ENCODE data around the gene MAGI1.

The MAGI1 gene

DNA sequence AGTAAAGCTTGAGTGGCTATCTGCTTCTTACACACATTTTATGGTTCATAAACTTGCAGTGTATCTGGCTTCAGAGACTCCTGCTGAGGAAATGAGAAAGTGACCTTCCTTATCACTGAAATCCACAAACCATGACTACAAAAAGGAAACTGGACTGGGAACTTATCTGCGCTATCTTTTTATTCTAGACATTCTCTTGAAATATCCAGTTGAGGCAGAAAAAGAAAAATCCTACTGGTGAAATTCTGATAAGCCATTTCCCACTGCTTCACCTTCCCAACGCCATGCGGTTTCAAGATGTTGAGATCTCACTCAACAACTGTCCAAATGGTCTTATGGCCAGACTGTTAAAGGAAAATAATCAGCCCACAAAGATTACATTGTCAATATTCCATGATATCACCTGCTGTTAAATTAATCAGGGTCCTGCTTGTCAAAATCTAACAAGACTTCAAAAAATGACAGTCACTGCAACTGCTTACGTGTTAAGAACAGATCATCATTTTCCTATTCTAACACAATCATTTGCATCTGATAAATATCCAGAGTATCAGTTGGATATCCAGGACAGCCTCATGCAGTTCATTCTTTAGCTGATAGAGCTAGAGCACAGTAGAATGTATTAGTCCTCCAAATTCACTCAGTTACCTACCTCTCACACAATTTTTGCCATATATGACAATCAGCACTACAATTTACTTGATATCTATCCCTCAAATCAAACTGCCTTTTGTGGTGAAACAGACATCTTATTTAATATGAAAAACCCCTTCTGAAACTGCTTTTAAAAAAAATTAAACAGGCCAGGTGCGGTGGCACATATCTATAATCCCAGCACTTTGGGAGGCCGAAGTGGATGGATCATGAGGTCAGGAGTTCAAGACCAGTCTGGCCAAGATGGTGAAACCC, 538.1 kb downstream of the MAGI1 start:
- DNase-seq, result no peak

DNA sequence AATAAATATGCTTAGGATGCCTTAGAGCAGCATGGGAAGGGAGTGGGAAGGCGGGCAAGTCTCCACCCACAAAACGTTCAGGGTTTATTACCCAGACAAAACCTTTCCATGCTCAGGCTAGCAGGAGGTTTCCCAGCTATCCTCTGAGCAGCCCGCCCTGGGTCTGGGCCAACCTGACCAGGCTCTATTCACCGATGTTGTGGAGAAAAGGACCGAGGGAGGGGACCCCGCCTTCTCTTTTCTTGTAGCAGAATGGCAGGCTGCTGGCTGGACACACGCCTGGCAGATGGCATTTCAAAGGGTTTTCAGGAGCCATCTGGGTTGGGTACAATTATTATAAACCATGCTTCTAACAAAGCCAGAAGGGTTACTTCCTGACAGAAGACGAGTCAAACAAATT, 540.9 kb downstream of the MAGI1 start:
- DNase-seq, result no peak

DNA sequence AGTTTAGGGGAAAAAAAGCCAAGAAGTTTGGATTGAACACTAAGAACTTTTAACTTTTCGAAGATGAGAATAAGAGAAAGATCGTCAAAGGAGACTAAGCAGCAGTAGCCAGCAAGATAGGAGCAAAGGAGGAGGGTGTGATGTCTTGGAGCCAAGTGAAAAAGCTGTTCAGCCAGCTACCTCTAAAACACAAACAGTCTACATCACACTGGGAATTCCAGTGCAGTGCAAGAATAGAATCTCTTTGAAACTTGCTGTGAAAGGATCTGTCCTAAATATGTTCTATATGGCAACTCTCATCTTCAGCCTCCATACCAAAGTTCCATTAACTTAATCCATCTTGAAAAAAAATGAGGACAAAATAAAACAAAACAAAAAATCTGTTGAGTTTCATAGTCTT, 541.5 kb downstream of the MAGI1 start:
- no peak for DNase-seq

DNA sequence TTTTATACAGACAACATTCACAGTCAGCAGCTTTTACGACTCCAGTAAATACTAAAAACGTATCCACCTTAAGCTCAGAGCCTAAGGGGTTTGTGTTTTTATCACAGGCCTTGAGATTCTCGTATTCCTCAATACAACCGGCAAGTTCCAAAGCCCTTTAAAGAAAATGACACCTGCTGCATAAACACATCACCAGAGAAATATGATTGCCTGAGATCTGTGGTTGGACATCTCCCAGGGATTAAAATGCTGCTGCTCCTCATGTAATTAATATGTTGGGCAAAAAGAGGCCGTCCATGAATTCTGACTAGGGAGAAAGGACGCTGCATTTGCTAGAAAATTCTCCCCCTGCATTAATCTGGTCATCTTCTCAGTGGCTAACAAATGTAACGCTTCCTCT, 544.8 kb downstream of the MAGI1 start:
- DNase-seq, result no peak

DNA sequence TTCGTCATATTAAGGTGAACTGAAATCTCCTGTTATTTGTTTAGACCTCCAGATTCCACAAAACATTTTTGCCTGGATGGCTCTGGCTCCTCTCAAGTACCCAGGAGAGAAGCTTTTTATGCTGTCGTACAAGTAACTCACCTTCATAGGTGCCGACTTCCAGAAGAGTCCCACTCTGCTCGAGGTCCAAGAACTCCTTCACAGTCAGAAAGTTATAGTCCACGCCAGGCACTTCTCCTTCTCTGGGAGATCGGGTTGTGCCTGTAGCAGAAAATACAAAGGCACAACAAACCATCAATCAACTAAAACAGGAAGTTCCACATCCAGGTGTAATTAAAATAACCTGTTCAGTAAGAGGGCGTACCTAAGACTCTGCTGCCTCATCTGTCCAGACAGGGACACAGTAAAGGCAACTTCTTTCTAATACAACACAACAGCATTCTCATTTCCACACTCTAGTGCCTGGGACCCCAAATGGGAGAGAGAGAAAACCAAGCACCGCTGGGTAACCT, 545.3 kb downstream of the MAGI1 start:
- DNase-seq, result no peak

DNA sequence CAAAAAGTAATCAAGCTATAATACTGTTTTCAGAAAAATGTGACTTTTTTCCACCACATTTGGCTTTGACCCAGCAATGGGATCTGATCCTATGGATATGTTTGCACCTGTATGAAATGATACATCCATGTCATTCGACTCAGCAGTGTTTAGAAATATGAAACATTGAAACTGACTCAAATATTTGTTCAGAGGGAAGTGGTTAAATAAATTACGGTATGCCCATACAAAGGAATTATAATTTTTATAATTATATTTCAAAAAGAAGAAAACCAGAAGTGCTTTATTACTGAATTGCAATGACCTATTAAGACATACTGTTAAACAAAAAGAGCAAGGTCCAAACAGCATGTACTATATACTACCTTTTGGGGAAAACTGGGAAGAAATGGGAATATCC, 546.5 kb downstream of the MAGI1 start:
- no peak for DNase-seq

DNA sequence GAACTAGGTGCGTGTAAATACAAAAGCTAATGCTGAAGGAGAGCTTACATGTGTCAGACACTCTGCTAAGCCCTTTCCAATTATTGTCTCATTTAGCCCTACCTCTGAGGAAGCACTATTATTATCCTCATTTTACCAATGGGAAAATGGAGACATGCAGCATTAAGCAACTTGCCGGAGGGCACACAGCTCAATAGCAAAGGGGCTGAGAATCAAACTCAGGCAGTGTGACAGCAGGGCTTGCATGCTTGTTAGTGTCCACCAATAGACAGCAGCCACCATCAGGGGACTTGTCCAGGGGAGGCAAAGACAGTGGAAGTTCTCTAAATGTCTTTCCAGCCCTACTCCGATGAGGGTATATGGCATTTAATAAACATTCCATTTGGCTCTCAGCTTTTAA, 548.6 kb downstream of the MAGI1 start:
- DNase-seq, result no peak

DNA sequence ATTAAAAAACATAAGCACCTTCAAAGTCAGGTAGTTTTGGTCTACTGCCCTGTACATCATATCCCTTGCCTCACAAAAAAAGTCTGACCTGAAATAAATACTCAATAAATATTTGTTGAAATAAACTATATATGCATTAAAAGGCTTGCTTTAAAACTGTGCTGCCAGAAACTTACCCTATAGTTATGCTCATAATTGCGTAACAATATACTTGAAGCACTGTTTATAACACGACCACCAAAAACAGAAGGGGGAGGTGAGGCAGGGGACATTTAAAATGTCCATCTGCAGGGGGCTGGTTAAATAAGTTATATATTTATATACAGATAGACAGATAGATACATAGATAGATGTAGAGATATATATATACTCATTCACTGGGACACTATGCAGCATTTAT, 549.5 kb downstream of the MAGI1 start:
- DNase-seq, result no peak

DNA sequence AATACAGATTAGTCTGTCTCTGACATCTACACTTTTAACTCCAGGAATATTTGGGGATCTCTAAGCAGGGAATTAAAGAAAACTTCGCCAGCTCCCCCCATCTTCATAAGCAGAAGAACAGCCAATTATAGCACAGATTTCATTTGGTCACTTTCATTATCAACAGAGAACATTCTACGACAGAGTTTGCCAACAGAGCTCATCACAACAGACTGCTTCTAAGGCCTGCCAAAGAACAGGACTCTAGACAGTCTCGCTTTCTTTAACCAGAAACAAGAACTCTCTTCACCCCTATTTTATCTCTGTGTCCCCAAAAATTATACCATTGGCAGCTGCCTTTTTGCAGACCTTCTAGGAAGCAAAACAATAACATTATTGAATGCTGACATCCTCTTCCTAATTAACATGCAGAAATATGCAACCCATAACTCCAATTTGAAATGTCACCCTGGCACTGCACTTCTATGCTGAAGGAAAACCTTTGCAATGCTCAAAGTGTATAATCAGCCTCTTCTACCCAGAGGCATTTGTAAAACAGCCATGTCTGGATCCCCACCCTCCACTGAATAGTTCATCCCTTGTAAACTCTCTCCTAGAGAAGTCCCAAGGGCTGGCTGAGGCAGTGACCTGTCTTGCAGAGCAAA, 552.8 kb downstream of the MAGI1 start:
- DNase-seq, result no peak

DNA sequence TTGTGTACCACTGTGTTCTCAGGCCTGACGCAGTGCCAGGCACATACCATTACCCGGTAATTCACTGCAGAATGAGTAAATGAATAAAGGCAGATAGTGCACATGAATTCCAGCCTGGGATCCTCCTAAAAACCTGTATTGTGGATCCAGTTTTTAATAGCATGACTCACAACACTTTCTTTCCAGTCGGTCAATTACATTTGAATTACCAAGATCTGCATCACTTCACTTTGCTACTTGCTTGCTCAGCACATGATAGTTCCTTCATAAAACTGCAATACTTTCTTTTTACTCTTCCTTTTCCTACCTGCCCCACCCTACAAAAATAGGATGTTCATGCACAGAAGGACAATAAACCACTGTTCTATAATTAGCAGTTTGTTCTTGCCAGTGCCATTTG, 553.8 kb downstream of the MAGI1 start:
- DNase-seq, result no peak

DNA sequence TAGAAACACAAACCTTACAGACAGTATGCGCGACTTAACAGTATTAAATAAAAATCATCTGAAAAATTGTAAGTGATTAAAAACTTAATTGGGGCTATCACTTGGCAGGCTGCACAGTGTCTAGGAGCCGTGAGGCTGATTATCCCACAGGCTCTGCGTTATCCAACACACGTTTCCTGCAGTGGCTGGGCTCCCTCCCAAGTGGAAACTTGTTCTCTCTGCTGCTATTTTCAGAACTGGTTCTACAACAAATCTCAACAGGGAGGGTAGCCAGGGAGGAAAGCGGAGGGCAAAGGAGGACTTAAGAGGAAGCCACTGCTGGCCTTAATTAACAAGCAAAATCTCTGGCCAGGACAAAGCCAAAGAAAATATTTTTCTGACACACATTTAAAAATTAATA, 555.2 kb downstream of the MAGI1 start:
- peak; percentile 58 for DNase-seq

DNA sequence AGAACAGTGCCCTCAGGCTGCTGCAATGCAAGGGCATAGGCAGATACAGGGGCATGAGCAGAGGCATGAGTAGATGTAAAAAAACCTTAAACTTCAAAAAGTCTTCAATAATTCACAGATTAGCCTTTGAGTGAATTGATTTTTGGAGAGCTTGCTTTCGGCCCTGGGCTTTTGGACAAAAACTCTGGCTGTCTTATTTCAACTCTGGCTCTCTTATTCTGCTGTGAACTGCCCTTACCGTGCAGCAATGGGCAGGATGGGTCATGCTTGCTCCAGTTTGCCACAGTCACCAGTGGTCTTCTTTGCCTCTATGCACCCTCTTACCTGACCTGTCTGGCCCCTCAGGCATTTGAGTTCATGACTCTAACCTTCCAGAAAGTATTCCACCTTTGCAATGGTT, 555.7 kb downstream of the MAGI1 start:
- DNase-seq, result no peak

DNA sequence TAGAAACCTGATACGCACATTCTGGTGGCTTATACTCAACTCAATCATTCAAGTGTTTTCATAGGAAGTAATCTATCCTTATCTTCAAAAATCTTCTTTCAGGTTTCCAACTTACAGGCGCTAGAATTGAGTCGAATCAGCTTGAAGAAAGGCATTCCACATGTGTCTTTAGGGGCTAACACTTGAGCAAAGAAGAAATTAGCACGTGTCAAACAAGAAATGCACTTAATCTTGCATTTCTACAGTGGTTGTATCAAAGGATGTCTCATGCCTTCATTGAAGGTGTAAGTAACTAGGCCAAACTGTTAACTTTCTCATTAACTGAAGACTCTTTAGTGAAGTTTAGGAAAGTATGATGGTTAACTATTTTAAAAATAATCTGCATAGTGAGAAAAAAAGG, 557.6 kb downstream of the MAGI1 start:
- DNase-seq, result no peak

DNA sequence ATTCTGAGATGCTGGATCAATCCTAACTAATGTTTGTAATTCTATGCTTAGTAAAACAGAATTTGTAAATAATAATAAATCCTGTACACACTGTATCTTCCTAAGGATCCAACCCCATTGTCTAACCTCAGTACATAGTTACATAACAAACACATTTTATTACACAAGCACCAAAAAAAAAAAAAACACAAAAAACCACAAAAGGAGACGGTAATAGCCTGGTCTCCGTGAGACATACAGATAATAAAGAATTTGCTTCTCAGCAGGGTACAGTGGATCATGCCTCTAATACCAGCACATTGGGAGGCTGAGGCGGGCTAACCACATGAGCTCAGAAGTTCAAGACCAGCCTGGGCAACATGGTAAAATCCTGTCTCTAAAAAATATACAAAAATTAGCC, 558.7 kb downstream of the MAGI1 start:
- no peak for DNase-seq

DNA sequence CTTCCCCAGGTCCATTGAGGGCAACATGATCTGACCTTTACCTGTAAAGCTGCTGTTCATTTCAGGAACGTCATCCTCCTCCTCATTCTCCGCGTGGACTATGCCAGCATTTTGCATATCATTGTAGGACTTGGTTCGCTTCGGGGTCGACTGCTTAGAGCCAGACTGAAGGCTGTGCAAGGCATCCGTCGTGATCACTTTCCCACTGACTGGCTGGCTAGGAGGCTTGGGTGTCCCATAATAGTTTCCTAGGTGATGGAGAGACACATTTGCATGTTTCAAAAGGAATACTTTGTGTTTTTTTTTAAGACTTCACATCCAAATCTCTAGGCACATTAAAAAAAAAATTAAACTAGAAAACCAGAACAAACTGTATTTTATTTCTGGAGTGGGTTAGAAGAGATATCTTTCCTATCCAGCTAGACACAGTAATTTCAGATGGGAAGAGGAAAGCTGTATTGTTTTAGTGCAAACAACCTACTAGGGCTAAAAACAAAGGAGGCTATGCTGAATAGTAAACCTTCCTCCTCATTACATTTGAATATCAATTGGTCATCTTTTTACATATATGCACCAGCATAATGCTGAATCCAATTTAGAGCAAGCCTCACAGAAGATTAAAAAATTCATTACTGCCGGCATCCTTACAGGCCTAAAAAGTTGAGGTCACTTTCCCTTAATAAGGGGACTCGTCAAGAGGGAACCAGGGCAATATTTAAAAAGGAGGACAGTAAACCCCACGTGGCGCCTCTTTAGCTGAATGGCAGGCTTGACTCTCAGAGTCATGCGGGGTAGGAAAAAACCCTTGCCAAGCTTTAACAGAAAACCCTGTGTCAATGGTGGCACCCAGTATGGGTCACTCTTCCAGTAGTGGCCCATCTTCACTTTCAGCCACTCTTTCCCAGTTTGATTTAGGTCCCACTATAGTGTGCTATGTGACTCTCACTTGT, 559.9 kb downstream of the MAGI1 start:
- DNase-seq, result no peak

DNA sequence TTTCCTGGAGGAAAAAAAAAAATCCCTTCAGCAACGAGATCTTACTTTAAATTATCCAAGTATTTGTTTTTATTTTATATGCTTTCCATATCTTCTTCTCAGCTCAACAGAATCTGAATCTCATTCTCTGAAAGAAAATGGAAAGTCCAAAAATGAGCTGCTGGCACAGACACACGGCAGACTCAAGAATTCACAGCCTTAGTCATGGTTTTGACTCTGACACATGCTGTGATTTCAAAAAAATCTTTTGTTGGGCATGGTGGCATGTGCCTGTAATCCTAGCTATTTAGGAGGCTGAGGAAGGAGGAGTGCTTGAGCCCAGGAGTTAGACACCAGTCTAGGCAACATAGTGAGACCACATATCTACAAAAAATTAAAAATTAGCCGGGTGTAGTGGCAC, 565.0 kb downstream of the MAGI1 start:
- no peak for DNase-seq

DNA sequence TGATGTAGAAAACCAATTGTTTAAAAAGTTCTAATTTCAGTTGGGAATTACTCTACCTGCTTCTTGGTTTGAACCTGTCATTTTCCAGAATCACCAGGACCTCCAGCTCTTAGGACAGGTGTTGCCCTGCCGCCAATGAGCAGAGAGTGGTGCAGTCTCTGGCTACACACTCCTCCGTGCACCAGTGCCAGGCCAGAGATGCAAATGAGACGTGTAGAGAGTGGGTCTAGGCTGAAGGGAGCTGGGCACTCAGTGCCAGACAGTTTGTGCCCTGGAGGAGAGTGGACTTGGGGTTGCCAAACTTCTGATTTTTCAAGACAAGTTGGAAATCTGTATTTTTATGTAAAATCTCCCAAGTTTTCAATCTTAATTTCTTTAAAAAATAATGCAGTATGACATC, 566.2 kb downstream of the MAGI1 start:
- no peak for DNase-seq

DNA sequence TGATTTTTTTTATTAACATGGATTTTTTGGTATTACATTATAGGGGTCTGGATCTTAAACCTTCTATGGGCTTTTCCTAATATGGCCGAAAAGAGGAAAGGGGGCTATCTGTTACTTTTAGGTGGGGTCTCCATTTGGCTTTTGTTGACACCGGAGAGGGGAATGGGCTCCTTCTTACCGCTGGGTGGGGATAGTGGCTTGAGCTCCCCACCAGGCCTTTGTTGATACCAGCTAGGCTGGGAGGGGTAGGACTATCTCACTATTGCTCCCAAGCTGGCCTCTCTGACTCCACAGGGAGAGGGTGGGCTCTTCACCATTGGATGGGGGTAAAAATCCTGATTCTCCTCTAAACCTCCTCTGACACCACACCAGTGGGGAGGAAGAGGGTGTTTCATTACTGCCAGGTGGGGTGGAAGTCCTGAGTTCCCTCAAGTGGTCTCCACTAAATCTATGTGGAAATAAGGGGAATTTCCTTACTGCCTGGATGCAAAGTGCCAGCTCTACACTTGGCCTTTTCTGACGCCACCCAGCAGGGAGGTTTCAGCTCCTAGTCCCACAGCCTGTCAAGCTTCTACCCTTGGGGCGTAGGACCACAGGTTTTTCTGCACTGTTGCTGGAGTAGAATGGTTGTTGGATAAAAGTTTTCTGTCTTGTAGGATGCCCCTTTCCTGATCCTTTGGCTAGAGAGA, 572.3 kb downstream of the MAGI1 start:
- no peak for DNase-seq

DNA sequence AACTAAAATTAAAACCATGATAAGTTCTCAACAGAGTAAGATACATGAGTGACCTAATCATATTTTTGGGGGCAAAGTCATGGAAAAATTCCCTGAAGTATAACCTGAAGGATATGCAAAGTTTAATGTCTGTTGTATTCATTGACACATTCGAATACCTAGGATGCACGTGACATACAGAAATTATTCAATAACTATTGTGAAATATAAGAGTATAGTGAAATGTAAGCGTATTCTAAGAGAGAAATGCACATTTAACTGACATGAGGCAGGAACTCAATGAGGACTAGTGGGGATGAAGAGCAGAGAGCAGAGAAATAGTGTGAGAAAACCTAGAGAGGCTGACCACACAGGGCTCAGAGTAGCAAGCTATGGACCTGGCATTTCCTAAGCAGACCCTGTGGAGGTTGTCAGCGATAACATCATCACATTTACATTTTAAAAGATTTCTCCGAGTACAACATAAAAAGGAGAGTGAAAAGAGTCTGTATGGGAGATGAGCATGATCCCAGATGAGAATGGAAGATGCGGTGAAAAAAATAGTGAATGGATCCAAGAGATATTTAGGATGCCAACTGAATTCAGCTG, 588.8 kb downstream of the MAGI1 start:
- no peak for DNase-seq

DNA sequence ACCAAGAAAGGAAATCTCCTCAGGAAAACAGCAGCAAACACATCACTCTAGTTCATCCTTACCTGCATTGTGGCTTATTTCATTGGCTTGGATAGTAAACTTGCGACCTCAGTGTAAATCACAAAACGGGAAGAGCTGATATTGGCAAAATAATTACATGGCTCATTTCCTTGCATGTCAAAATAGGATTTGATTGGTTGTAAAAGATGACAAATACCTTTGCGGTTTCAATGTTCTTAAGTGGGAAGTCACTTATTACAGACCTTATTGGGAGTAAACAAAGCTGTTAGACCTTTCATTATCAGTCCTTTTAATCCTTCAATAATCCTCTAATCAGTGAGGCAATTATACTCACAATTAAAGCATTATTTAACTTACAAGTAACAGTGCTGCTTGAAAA, 590.6 kb downstream of the MAGI1 start:
- DNase-seq, result no peak

DNA sequence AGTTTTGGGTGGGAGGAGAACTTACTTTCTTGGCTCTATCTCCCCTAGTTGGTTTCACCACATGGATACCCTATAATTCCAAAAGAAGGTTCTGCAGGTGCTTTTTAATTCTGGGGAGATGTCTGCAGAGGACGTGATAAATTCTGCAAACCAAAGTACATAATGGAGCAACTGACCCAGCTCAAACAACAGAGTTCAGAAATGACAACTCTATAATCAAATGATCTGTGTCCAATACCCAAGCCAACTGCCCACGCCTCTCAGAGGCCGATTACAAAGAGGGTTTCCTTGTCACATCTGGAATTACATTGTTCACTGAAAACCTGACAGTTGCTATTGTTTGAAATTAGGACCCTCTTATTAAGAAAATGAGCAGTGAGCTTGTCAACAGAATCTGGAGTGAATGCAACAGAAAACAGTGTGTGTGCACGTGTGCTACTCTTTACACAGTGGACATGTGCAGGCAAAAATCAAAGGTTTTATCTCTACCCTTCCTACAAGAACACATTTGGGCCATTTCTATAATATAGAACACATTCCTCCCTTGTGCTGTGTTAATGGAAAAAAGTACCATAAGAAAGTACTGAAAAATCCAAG, 593.0 kb downstream of the MAGI1 start:
- DNase-seq, result no peak

DNA sequence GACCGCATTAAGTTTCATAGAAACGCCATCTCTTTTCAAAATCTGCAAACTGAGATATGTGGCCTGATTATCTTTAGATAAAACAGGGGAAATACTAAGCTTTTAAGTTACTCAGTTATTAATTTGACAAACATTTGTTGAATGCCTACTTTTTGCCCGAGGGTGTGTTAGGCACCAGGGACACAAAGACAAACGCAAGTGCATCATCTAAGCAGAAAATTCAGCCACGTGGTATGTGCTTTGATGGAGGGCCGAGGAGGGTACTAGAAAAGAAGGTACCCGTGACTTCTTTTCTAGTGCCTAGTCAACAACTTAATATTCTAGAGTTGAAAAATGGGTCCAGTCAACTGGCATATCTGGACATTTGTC, 594.3 kb downstream of the MAGI1 start:
- no peak for DNase-seq

Measured in DMS79 (cell line).